ENCODE data around the gene TBC1D20. TPM values are rescaled to one million over a fixed set of nuclear protein-coding genes. Genes with fewer than 3 reads are reported as not detected.

The TBC1D20 gene
- total and polyA plus RNA-seq, 9 donors, result 19.1 to 40.1 (median 34.8) TPM

- no peak for TF ChIP-seq POLR2A (IDR thresholded peaks at IDR 0.05)
- no peak for TF ChIP-seq EP300 (IDR thresholded peaks at IDR 0.05)
- no peak for TF ChIP-seq CTCF (IDR thresholded peaks at IDR 0.05)
- intact Hi-C loops (cut with DNase I), result loop anchor here in 1 of 4 donors (10.0 kb wide), 1 partner anchor 64 kb away; the partner anchor contains the start of gene TBC1D20
- no peaks in the 10 kb centered on the region for H3K36me3 ChIP-seq
- H3K4me1 ChIP-seq (ENCODE audit: insufficient read depth), result no peaks in the 10 kb centered on the region
- no peaks in the 10 kb centered on the region for H3K27me3 ChIP-seq
- WGBS, 3 donors, result 40 to 60% (median 42%) methylated on average over 5 of the region's 5 CpGs
- no peak overlapping the region for H3K4me3 ChIP-seq
- no peak overlapping the region for H3K27ac ChIP-seq
- no peaks in the 10 kb centered on the region for H3K9me3 ChIP-seq
- DNase-seq, result no peak
These were observed 61.7 kb downstream of the TBC1D20 start for GRCh38 chr20:400454-401275.

DNA sequence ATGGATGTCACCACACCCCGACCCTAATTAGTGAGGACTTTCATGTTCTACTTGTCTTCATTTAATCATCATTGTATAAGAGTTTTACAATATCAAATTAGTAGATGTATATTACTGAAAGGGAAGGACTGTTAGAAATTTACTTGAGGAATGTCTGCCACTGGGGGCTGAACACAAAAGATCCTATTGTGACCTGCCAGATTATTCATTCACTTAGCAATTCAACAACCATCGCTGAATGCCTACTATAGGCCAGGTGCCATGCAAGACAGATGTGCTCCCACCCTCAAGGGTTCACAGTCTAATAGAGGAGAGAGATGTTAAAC is 62.2 kb downstream of the TBC1D20 start:
- H3K36me3 ChIP-seq, result no peaks in the 10 kb centered on the region
- H3K27me3 ChIP-seq, result no peaks in the 10 kb centered on the region
- H3K4me1 ChIP-seq (ENCODE audit: insufficient read depth), result no peaks in the 10 kb centered on the region
- TF ChIP-seq EP300 (IDR thresholded peaks at IDR 0.05) (no peak), CTCF (IDR thresholded peaks at IDR 0.05) (no peak), POLR2A (IDR thresholded peaks at IDR 0.05) (no peak)
- DNase-seq, result no peak
- intact Hi-C loops (cut with DNase I), result loop anchor here in 1 of 4 donors (10.0 kb wide), 1 partner anchor 65 kb away; the partner anchor contains the start of gene TBC1D20
- no peaks in the 10 kb centered on the region for H3K9me3 ChIP-seq
- H3K27ac ChIP-seq, result no peak overlapping the region
- no peak overlapping the region for H3K4me3 ChIP-seq
- 42 to 67% (median 63%) methylated on average over 2 of the region's 2 CpGs for WGBS, 3 donors

GRCh38 chr20:399182-399707 is 63.1 kb downstream of the TBC1D20 start:
- 94 to 95% (median 94%) methylated on average over 9 of the region's 9 CpGs for WGBS, 3 donors
- TF ChIP-seq CTCF (IDR thresholded peaks at IDR 0.05) (no peak), EP300 (IDR thresholded peaks at IDR 0.05) (no peak), POLR2A (IDR thresholded peaks at IDR 0.05) (no peak)
- H3K4me1 ChIP-seq (ENCODE audit: insufficient read depth), result no peaks in the 10 kb centered on the region
- no peaks in the 10 kb centered on the region for H3K36me3 ChIP-seq
- no peaks in the 10 kb centered on the region for H3K9me3 ChIP-seq
- H3K27me3 ChIP-seq, result no peaks in the 10 kb centered on the region
- H3K27ac ChIP-seq, result no peak overlapping the region
- DNase-seq, result no peak
- H3K4me3 ChIP-seq, result no peak overlapping the region
- intact Hi-C loops (cut with DNase I), result no loop called here

GRCh38 chr20:397432-398237 is 64.7 kb downstream of the TBC1D20 start:
- no peak for TF ChIP-seq EP300 (IDR thresholded peaks at IDR 0.05)
- TF ChIP-seq POLR2A (IDR thresholded peaks at IDR 0.05), result no peak
- TF ChIP-seq CTCF (IDR thresholded peaks at IDR 0.05), result no peak
- intact Hi-C loops (cut with DNase I), result no loop called here
- no peak overlapping the region for H3K4me3 ChIP-seq
- H3K4me1 ChIP-seq (ENCODE audit: insufficient read depth), result no peaks in the 10 kb centered on the region
- H3K27ac ChIP-seq, result no peak overlapping the region
- no peaks in the 10 kb centered on the region for H3K9me3 ChIP-seq
- no peak for DNase-seq
- H3K27me3 ChIP-seq, result no peaks in the 10 kb centered on the region
- 87 to 91% (median 88%) methylated on average over 6 of the region's 6 CpGs for WGBS, 3 donors
- no peaks in the 10 kb centered on the region for H3K36me3 ChIP-seq
